HG02981 (cell line): ENCODE results near the gene LMTK2.

Experiments
- ATAC-seq: cut with Tn5 transposase; IDR thresholded peaks from one replicate; pipeline ENCODE4 v1.9.1; 2021; ENCODE audit warnings: mild to moderate bottlenecking, moderate library complexity; ENCODE audit not compliant: unreplicated experiment

Gene LMTK2

GRCh38 chr7:98200364-98200763, 93.7 kb downstream of the LMTK2 start:
- ATAC-seq: peak; percentile 40

GRCh38 chr7:98202367-98203195, 95.9 kb downstream of the LMTK2 start:
- ATAC-seq: peak; percentile 89

- ATAC-seq: no peak
Observed at GRCh38 chr7:98203261-98203963, 96.8 kb downstream of the LMTK2 start.

GRCh38 chr7:98203964-98204605, 97.4 kb downstream of the LMTK2 start:
- ATAC-seq: no peak

GRCh38 chr7:98204670-98205069, 98.0 kb downstream of the LMTK2 start:
- no peak for ATAC-seq

- ATAC-seq: no peak
Observed at GRCh38 chr7:98205162-98205845, 98.6 kb downstream of the LMTK2 start.

- no peak for ATAC-seq
Observed at GRCh38 chr7:98206451-98207330, 100.0 kb downstream of the LMTK2 start.

- ATAC-seq: no peak
Observed at GRCh38 chr7:98209166-98209920, 102.7 kb downstream of the LMTK2 start.

GRCh38 chr7:98210513-98211220, 104.0 kb downstream of the LMTK2 start:
- ATAC-seq: no peak

- ATAC-seq: no peak
Observed at GRCh38 chr7:98211221-98211675, 104.6 kb downstream of the LMTK2 start, which contains the start of gene BHLHA15. BHLHA15 (plus strand) TSS chr7:98211439; CDS start chr7:98212310, 871 bp downstream.

GRCh38 chr7:98211676-98212531, 105.2 kb downstream of the LMTK2 start:
- no peak for ATAC-seq

- no peak for ATAC-seq
Observed at GRCh38 chr7:98212532-98213041, 105.9 kb downstream of the LMTK2 start.

- ATAC-seq: no peak
Observed at GRCh38 chr7:98213296-98213887, 106.7 kb downstream of the LMTK2 start.

GRCh38 chr7:98213888-98214810, 107.5 kb downstream of the LMTK2 start:
- no peak for ATAC-seq

GRCh38 chr7:98214811-98215321, 108.2 kb downstream of the LMTK2 start:
- ATAC-seq: no peak
